Spleen (tissue), 11 donors: ENCODE results near the gene MAP3K2. TPM values are rescaled to one million over a fixed set of nuclear protein-coding genes. Genes with fewer than 3 reads are reported as not detected.

Source experiments
- DNase-seq: peaks from one replicate; pipeline ENCODE4 v3.0.0-alpha.2; 2020
- H3K27ac ChIP-seq, 8 donors: fragments of 200-600 bp; sonication (generic) in 7 of 8; 1 replicate in 4 of 8; 2 replicates in 4 of 8; pipeline versions ENCODE4 v1.5.0 to v1.8.0; 2016 to 2021; ENCODE audit warnings: inconsistent platforms in 4 of 8, mild to moderate bottlenecking in 4 of 8, moderate library complexity in 1 of 8
- H3K27me3 ChIP-seq, 7 donors: fragments of 200-600 bp; sonication (generic) in 6 of 7; replicated peaks in 1 of 7; 1 replicate in 4 of 7; 2 replicates in 3 of 7; pipeline versions ENCODE4 v1.5.0 to v1.8.0; 2016 to 2021; ENCODE audit warnings: inconsistent platforms in 3 of 7, mild to moderate bottlenecking in 1 of 7
- H3K36me3 ChIP-seq, 6 donors: fragments of 200-600 bp; sonication (generic) in 5 of 6; 1 replicate in 4 of 6; 2 replicates in 2 of 6; pipeline versions ENCODE4 v1.5.0 to v1.8.0; 2016 to 2021; ENCODE audit warnings: inconsistent platforms in 2 of 6
- H3K4me1 ChIP-seq, 6 donors: fragments of 200-600 bp; sonication (generic) in 5 of 6; 1 replicate in 3 of 6; 2 replicates in 3 of 6; pipeline versions ENCODE4 v1.5.0 to v1.8.0; 2016 to 2021; ENCODE audit warnings: inconsistent platforms in 3 of 6
- H3K4me3 ChIP-seq, 8 donors: fragments of 200-600 bp; sonication (generic) in 7 of 8; 1 replicate in 4 of 8; 2 replicates in 4 of 8; pipeline versions ENCODE4 v1.5.0 to v1.8.0; 2016 to 2021; ENCODE audit warnings: inconsistent platforms in 4 of 8, mild to moderate bottlenecking in 4 of 8, moderate library complexity in 2 of 8
- H3K9me3 ChIP-seq, 8 donors: fragments of 200-600 bp; sonication (generic) in 7 of 8; 1 replicate in 4 of 8; 2 replicates in 4 of 8; pipeline versions ENCODE4 v1.5.0 to v1.8.0; 2016 to 2021; ENCODE audit warnings: inconsistent platforms in 4 of 8
- POLR2A ChIP-seq, 3 donors: fragments of 450-650 bp; IDR thresholded peaks; one replicate each; pipeline ENCODE4 v1.5.1; 2017; ENCODE audit warnings: antibody characterized with exemption in 3 of 3, mild to moderate bottlenecking in 1 of 3
- POLR2AphosphoS5 ChIP-seq, 3 donors: sonication (generic); formaldehyde crosslinking; IDR thresholded peaks; one replicate each; pipeline ENCODE4 v1.5.1; 2017; ENCODE audit warnings: antibody characterized with exemption in 3 of 3
- WGBS, 5 donors: extraction: QIAGEN DNeasy Blood & Tissue Kit in 3 of 5; methylation state at CpG; one replicate each; pipeline versions ENCODE4 v1.1.5 to v1.1.7; 2013 to 2018; 5-methylcytosine and 5-hydroxymethylcytosine counted together
- intact Hi-C: fragments of 100-400 bp; cut with DNase I; formaldehyde crosslinking; loops from one replicate; pipeline ENCODE4 v1.15.0; 2023; ENCODE audit warnings: low total_unique reads
- polyA plus RNA-seq, 3 donors: library from polyadenylated mRNA; stranded (reverse); fragments of 200-250 nt; gene quantifications; one replicate each; pipeline ENCODE4 v1.2.1, GENCODE V29; 2013
- total RNA-seq, 7 donors: library from RNA; depleted of rRNA in 3 of 7; stranded (reverse); fragments of >200 nt in 3 of 7; fragmentation: NEBNext Ultra II Directional in 4 of 7; extraction: Animal tissue kit (Norgen Biotek cat#: 25700) in 4 of 7; gene quantifications; one replicate each; pipeline versions ENCODE4 v1.1.0 to v1.2.1, GENCODE V29; 2016 to 2021
- TF ChIP-seq, protein P1 (sequence below), 11 experiments: fragments of 200-600 bp in 7 of 11; fragments of 450-650 bp in 4 of 11; sonication (generic) in 4 of 11; IDR thresholded peaks in 8 of 11; conservative IDR thresholded peaks in 3 of 11; 1 replicate in 7 of 11; 2 replicates in 4 of 11; pipeline versions ENCODE4 v1.4.0 to v1.8.0; 2016 to 2021; ENCODE audit warnings: antibody characterized with exemption in 11 of 11, inconsistent platforms in 4 of 11, mild to moderate bottlenecking in 1 of 11
- donor health status: healthy with polysubstance abuse.
- donor health status: DM: no; HTN: no; CAD: no; lungs with moderate emphysema.
- donor health status: DM: no; HTN: no; CAD: no.
- donor health status: Bipolar disorder and iron deficiency.
- donor health status: healthy.
- donor health status: DM: no; HTN: no; CAD: no.
- donor health status: DM: yes; HTN: yes; CAD: no.

Gene MAP3K2
- total and polyA plus RNA-seq, 10 donors, result 6.5 to 83.9 (median 63.0) TPM

DNA sequence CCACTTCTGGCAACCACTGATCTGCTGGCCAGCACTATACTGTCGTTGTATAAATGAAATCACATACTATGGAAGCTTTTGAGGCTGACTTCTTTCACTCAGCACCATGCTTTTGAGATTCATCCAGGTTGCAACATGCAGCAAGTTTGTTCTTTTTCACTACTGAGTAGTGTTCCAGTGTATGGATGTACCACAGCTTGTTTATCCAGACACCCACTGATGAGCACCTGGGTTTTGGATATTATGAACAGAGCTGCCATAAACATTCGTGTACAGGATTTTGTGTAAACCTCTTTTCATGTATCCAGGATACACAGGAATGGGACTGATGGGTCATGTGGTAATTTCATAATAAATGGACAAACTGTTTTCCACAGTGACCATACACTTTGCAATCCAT lies 104.5 kb downstream of the MAP3K2 start:
- WGBS, 5 donors, result 97 to 100% (median 99%) methylated on average over 2 of the region's 2 CpGs
- Histone ChIP-seq H3K27me3 (no peaks in the 10 kb centered on the region), H3K27ac (no peak overlapping the region), H3K4me3 (no peak overlapping the region), H3K4me1 (peaks cover 0 to 19% (median 2%) of the 10 kb centered on the region in 6 donors), H3K9me3 (no peaks in the 10 kb centered on the region), H3K36me3 (peaks cover 0 to 100% (median 92%) of the 10 kb centered on the region in 6 donors)
- DNase-seq, result no peak
- intact Hi-C loops, result no loop called here
- TF ChIP-seq, protein P1, sequence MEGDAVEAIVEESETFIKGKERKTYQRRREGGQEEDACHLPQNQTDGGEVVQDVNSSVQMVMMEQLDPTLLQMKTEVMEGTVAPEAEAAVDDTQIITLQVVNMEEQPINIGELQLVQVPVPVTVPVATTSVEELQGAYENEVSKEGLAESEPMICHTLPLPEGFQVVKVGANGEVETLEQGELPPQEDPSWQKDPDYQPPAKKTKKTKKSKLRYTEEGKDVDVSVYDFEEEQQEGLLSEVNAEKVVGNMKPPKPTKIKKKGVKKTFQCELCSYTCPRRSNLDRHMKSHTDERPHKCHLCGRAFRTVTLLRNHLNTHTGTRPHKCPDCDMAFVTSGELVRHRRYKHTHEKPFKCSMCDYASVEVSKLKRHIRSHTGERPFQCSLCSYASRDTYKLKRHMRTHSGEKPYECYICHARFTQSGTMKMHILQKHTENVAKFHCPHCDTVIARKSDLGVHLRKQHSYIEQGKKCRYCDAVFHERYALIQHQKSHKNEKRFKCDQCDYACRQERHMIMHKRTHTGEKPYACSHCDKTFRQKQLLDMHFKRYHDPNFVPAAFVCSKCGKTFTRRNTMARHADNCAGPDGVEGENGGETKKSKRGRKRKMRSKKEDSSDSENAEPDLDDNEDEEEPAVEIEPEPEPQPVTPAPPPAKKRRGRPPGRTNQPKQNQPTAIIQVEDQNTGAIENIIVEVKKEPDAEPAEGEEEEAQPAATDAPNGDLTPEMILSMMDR (IDR thresholded peaks at IDR 0.05 in 8 of 11, conservative IDR thresholded peaks at IDR 0.05 in 3 of 11), result no peak
- TF ChIP-seq POLR2AphosphoS5 (IDR thresholded peaks at IDR 0.05), result no peak
- no peak for TF ChIP-seq POLR2A (IDR thresholded peaks at IDR 0.05)

DNA sequence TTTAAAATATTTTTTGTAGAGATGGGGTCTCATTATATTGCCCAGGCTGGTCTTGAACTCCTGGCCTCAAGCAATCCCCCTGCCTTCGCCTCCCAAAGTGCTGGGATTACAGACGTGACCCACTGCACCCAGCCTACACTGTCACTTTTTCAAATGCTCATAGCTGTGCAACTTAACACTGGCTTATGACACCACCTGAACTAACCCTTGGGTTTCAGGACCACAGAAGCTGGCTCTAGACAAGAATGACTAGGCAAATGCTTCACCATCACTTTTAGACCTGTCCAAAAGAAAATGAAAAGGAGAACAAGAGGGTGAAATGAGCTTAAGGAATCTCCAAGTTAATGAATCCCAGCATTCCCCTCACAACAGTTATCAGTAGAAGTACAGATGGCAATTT lies 107.1 kb downstream of the MAP3K2 start:
- Histone ChIP-seq H3K4me3 (no peak overlapping the region), H3K27me3 (no peaks in the 10 kb centered on the region), H3K9me3 (no peaks in the 10 kb centered on the region), H3K4me1 (peaks cover 0 to 19% (median 2%) of the 10 kb centered on the region in 6 donors), H3K27ac (no peak overlapping the region), H3K36me3 (peaks cover 0 to 100% (median 90%) of the 10 kb centered on the region in 6 donors)
- WGBS, 5 donors, result 88 to 96% (median 94%) methylated on average over 2 of the region's 2 CpGs
- intact Hi-C loops, result no loop called here
- DNase-seq, result no peak
- TF ChIP-seq, protein P1 (IDR thresholded peaks at IDR 0.05 in 8 of 11, conservative IDR thresholded peaks at IDR 0.05 in 3 of 11), result no peak
- TF ChIP-seq POLR2AphosphoS5 (IDR thresholded peaks at IDR 0.05) (no peak), POLR2A (IDR thresholded peaks at IDR 0.05) (no peak)

GRCh38 chr2:127279781-127280180 lies 108.0 kb downstream of the MAP3K2 start:
- H3K9me3 ChIP-seq, result no peaks in the 10 kb centered on the region
- TF ChIP-seq, protein P1 (IDR thresholded peaks at IDR 0.05 in 8 of 11, conservative IDR thresholded peaks at IDR 0.05 in 3 of 11), result no peak
- no peak for TF ChIP-seq POLR2AphosphoS5 (IDR thresholded peaks at IDR 0.05)
- TF ChIP-seq POLR2A (IDR thresholded peaks at IDR 0.05), result no peak
- H3K4me1 ChIP-seq, result peaks cover 0 to 19% (median 2%) of the 10 kb centered on the region in 6 donors
- H3K27me3 ChIP-seq, result no peaks in the 10 kb centered on the region
- DNase-seq, result no peak
- H3K4me3 ChIP-seq, result no peak overlapping the region
- WGBS, 5 donors, result 79 to 90% (median 84%) methylated on average over 5 of the region's 5 CpGs
- peak overlapping the region in 4 of 8 donors; percentile 13 to 70 (median 48) for H3K27ac ChIP-seq
- intact Hi-C loops, result no loop called here
- peaks cover 0 to 100% (median 90%) of the 10 kb centered on the region in 6 donors for H3K36me3 ChIP-seq

DNA sequence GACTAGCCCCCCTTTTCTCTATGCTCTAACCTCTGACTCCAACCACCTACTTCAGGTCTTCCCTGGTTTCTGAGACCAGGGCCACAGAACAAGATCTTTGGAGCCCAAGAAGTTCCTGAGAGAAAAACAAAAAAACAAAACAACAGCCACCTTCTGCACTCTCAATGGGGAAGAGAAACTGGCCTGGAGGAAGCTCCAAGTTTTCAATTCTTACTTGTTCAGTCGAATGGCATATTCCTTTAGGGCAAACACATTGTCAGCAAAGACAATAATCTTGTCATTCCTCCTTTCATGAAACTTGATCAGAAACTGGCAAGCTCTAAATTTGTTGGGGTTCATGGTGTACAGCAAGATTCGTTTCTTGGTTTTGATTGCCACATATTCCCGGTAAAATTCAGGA lies 108.8 kb downstream of the MAP3K2 start:
- Histone ChIP-seq H3K36me3 (peaks cover 0 to 100% (median 89%) of the 10 kb centered on the region in 6 donors), H3K9me3 (no peaks in the 10 kb centered on the region), H3K4me3 (no peak overlapping the region), H3K27ac (peak overlapping the region in 4 of 8 donors; percentile 13 to 70 (median 48)), H3K4me1 (peaks cover 0 to 19% (median 2%) of the 10 kb centered on the region in 6 donors), H3K27me3 (no peaks in the 10 kb centered on the region)
- intact Hi-C loops, result no loop called here
- WGBS, 5 donors, result 67 to 81% (median 80%) methylated on average over 3 of the region's 3 CpGs
- TF ChIP-seq POLR2A (IDR thresholded peaks at IDR 0.05), result no peak
- TF ChIP-seq, protein P1 (IDR thresholded peaks at IDR 0.05 in 8 of 11, conservative IDR thresholded peaks at IDR 0.05 in 3 of 11), result no peak
- TF ChIP-seq POLR2AphosphoS5 (IDR thresholded peaks at IDR 0.05), result no peak
- DNase-seq, result no peak
